Liver (tissue), 9 donors: ENCODE data around the gene PROK1. TPM values are rescaled to one million over a fixed set of nuclear protein-coding genes. Genes with fewer than 3 reads are reported as not detected.

Experiments
- DNase-seq: peaks from one replicate; pipeline ENCODE4 v3.0.0-alpha.2; 2017; ENCODE audit warnings: low spot score
- H3K27ac ChIP-seq, 2 donors: one replicate each; pipeline ENCODE4 v1.7.0; 2013; ENCODE audit warnings: inconsistent platforms in 2 of 2, low read length in 2 of 2, control low read depth in 1 of 2, low read depth in 1 of 2, mild to moderate bottlenecking in 1 of 2
- H3K27me3 ChIP-seq, 4 donors: one replicate each; pipeline versions ENCODE4 v1.6.1 to v1.7.0; 2013; ENCODE audit warnings: low read length in 3 of 4, inconsistent platforms in 1 of 4, mild to moderate bottlenecking in 1 of 4, moderate library complexity in 1 of 4; ENCODE audit not compliant: control insufficient read depth in 4 of 4, insufficient read depth in 4 of 4
- H3K36me3 ChIP-seq, 4 donors: one replicate each; pipeline versions ENCODE4 v1.6.1 to v1.7.0; 2013; ENCODE audit warnings: low read length in 3 of 4, mild to moderate bottlenecking in 3 of 4, low read depth in 1 of 4, moderate library complexity in 1 of 4; ENCODE audit not compliant: control insufficient read depth in 4 of 4, insufficient read depth in 3 of 4
- H3K4me1 ChIP-seq, 4 donors: one replicate each; pipeline versions ENCODE4 v1.6.1 to v1.7.0; 2013; ENCODE audit warnings: low read length in 3 of 4, mild to moderate bottlenecking in 3 of 4, moderate library complexity in 1 of 4; ENCODE audit not compliant: control insufficient read depth in 4 of 4, insufficient read depth in 4 of 4
- H3K4me3 ChIP-seq, 3 donors: one replicate each; pipeline versions ENCODE4 v1.6.1 to v1.7.0; 2013; ENCODE audit warnings: low read length in 3 of 3, control low read depth in 1 of 3, low read depth in 1 of 3, mild to moderate bottlenecking in 1 of 3
- H3K9ac ChIP-seq, 2 donors: one replicate each; pipeline ENCODE4 v1.7.0; 2013; ENCODE audit warnings: low read length in 2 of 2, mild to moderate bottlenecking in 2 of 2, moderate library complexity in 2 of 2, control low read depth in 1 of 2, low read depth in 1 of 2
- H3K9me3 ChIP-seq, 4 donors: one replicate each; pipeline versions ENCODE4 v1.6.1 to v1.7.0; 2013; ENCODE audit warnings: low read length in 3 of 4; ENCODE audit not compliant: control insufficient read depth in 4 of 4
- ATF3 ChIP-seq: IDR thresholded peaks from 2 replicates; pipeline ENCODE4 v1.6.1; 2016; ENCODE audit warnings: antibody characterized with exemption
- EGR1 ChIP-seq, 2 donors: IDR thresholded peaks; 2 replicates each; pipeline ENCODE4 v1.6.1; 2016 to 2018; ENCODE audit warnings: antibody characterized with exemption in 2 of 2, low read depth in 2 of 2
- FOXA1 ChIP-seq: IDR thresholded peaks from 2 replicates; pipeline ENCODE4 v1.6.1; 2016; ENCODE audit warnings: antibody characterized with exemption
- FOXA2 ChIP-seq: IDR thresholded peaks from 2 replicates; pipeline ENCODE4 v1.6.1; 2016; ENCODE audit warnings: antibody characterized with exemption
- GABPA ChIP-seq, 2 donors: IDR thresholded peaks in 1 of 2; conservative IDR thresholded peaks in 1 of 2; 2 replicates each; pipeline ENCODE4 v1.6.1; 2016; ENCODE audit warnings: antibody characterized with exemption in 2 of 2, mild to moderate bottlenecking in 1 of 2, moderate library complexity in 1 of 2
- HNF4A ChIP-seq, 2 donors: conservative IDR thresholded peaks; 2 replicates each; pipeline ENCODE4 v1.6.1; 2016; ENCODE audit warnings: antibody characterized with exemption in 2 of 2, mild to moderate bottlenecking in 2 of 2
- HNF4G ChIP-seq: IDR thresholded peaks from 2 replicates; pipeline ENCODE4 v1.6.1; 2016; ENCODE audit warnings: antibody characterized with exemption
- JUND ChIP-seq, 2 donors: IDR thresholded peaks; 2 replicates each; pipeline ENCODE4 v1.6.1; 2016; ENCODE audit warnings: antibody characterized with exemption in 2 of 2
- MAX ChIP-seq: IDR thresholded peaks from 2 replicates; pipeline ENCODE4 v1.6.1; 2016; ENCODE audit warnings: antibody characterized with exemption
- NR2F2 ChIP-seq: IDR thresholded peaks from 2 replicates; pipeline ENCODE4 v1.6.1; 2016; ENCODE audit warnings: antibody characterized with exemption
- RAD21 ChIP-seq, 2 donors: IDR thresholded peaks; 2 replicates each; pipeline ENCODE4 v1.6.1; 2016; ENCODE audit warnings: antibody characterized with exemption in 2 of 2, mild to moderate bottlenecking in 2 of 2
- RXRA ChIP-seq, 2 donors: IDR thresholded peaks; 2 replicates each; pipeline ENCODE4 v1.6.1; 2017 to 2018; ENCODE audit warnings: antibody characterized with exemption in 2 of 2, mild to moderate bottlenecking in 1 of 2
- SP1 ChIP-seq: IDR thresholded peaks from 2 replicates; pipeline ENCODE4 v1.6.1; 2018; ENCODE audit warnings: antibody characterized with exemption, mild to moderate bottlenecking
- TAF1 ChIP-seq: conservative IDR thresholded peaks from 2 replicates; pipeline ENCODE4 v1.6.1; 2016; ENCODE audit warnings: antibody characterized with exemption, mild to moderate bottlenecking
- WGBS: extraction: QIAGEN DNeasy Blood & Tissue Kit; methylation state at CpG from one replicate; pipeline ENCODE4 v1.1.7; 2013; 5-methylcytosine and 5-hydroxymethylcytosine counted together
- polyA plus RNA-seq, 2 donors: library from polyadenylated mRNA; stranded (reverse) in 1 of 2; unstranded in 1 of 2; fragments of 200-250 nt in 1 of 2; fragments of >200 nt in 1 of 2; fragmentation: Nextera tagmentation in 1 of 2; extraction: Ambion mirVana in 1 of 2; gene quantifications; one replicate each; pipeline versions ENCODE4 v1.2.1 to v1.2.3, GENCODE V29; 2013 to 2015
- total RNA-seq, 2 donors: library from RNA; depleted of rRNA; stranded (reverse); fragments of >200 nt; gene quantifications; one replicate each; pipeline ENCODE4 v1.2.3, GENCODE V29; 2014
- TF ChIP-seq, protein P1 (sequence below): IDR thresholded peaks from 2 replicates; pipeline ENCODE4 v1.6.1; 2016; ENCODE audit warnings: antibody characterized with exemption, mild to moderate bottlenecking
- TF ChIP-seq, protein P2 (sequence below): fragments of 150-350 bp; IDR thresholded peaks from 2 replicates; pipeline ENCODE4 v1.5.1; 2017; ENCODE audit warnings: improper control_type of control experiment, low read depth, low read length; ENCODE audit not compliant: missing input control
- donor health status: healthy.
- donor health status: healthy.
- donor health status: healthy.
- donor health status: healthy.
- donor health status: healthy.

Gene PROK1
- total and polyA plus RNA-seq, 4 donors = 0.03 TPM; not detected in 3

GRCh38 chr1:110462964-110463363, 12.0 kb downstream of the PROK1 start (continued):
- TF ChIP-seq, protein P1, sequence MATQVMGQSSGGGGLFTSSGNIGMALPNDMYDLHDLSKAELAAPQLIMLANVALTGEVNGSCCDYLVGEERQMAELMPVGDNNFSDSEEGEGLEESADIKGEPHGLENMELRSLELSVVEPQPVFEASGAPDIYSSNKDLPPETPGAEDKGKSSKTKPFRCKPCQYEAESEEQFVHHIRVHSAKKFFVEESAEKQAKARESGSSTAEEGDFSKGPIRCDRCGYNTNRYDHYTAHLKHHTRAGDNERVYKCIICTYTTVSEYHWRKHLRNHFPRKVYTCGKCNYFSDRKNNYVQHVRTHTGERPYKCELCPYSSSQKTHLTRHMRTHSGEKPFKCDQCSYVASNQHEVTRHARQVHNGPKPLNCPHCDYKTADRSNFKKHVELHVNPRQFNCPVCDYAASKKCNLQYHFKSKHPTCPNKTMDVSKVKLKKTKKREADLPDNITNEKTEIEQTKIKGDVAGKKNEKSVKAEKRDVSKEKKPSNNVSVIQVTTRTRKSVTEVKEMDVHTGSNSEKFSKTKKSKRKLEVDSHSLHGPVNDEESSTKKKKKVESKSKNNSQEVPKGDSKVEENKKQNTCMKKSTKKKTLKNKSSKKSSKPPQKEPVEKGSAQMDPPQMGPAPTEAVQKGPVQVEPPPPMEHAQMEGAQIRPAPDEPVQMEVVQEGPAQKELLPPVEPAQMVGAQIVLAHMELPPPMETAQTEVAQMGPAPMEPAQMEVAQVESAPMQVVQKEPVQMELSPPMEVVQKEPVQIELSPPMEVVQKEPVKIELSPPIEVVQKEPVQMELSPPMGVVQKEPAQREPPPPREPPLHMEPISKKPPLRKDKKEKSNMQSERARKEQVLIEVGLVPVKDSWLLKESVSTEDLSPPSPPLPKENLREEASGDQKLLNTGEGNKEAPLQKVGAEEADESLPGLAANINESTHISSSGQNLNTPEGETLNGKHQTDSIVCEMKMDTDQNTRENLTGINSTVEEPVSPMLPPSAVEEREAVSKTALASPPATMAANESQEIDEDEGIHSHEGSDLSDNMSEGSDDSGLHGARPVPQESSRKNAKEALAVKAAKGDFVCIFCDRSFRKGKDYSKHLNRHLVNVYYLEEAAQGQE = no peak
- TF ChIP-seq GABPA (IDR thresholded peaks at IDR 0.05 in 1 of 2, conservative IDR thresholded peaks at IDR 0.05 in 1 of 2) (no peak), TAF1 (no peak), EGR1 (IDR thresholded peaks at IDR 0.05; ENCODE audit: low read depth in 2 of 2) (no peak), SP1 (no peak)

GRCh38 chr1:110463725-110464124, 12.8 kb downstream of the PROK1 start:
- Histone ChIP-seq H3K9ac (no peak overlapping the region), H3K4me1 (no peaks in the 10 kb centered on the region), H3K27me3 (no peaks in the 10 kb centered on the region), H3K36me3 (no peaks in the 10 kb centered on the region), H3K27ac (no peak overlapping the region), H3K4me3 (no peak overlapping the region), H3K9me3 (no peaks in the 10 kb centered on the region)
- no peak for DNase-seq
- 89% methylated on average over 9 of the region's 9 CpGs for WGBS
- TF ChIP-seq ATF3 (no peak), SP1 (no peak), MAX (no peak), TAF1 (no peak), HNF4A (conservative IDR thresholded peaks at IDR 0.05) (no peak), HNF4G (no peak), NR2F2 (no peak), JUND (IDR thresholded peaks at IDR 0.05) (no peak), FOXA2 (no peak), EGR1 (IDR thresholded peaks at IDR 0.05; ENCODE audit: low read depth in 2 of 2) (no peak), FOXA1 (no peak)

- 91% methylated on average over 2 of the region's 2 CpGs for WGBS
- Histone ChIP-seq H3K36me3 (no peaks in the 10 kb centered on the region), H3K4me1 (no peaks in the 10 kb centered on the region), H3K27me3 (no peaks in the 10 kb centered on the region), H3K9me3 (no peaks in the 10 kb centered on the region), H3K9ac (no peak overlapping the region), H3K4me3 (no peak overlapping the region), H3K27ac (no peak overlapping the region)
- no peak for DNase-seq
- TF ChIP-seq TAF1 (no peak), HNF4A (conservative IDR thresholded peaks at IDR 0.05) (no peak), HNF4G (no peak), NR2F2 (no peak), RAD21 (IDR thresholded peaks at IDR 0.05) (no peak), EGR1 (IDR thresholded peaks at IDR 0.05; ENCODE audit: low read depth in 2 of 2) (no peak), JUND (IDR thresholded peaks at IDR 0.05) (no peak), FOXA1 (no peak), RXRA (IDR thresholded peaks at IDR 0.05) (no peak)
- TF ChIP-seq, protein P1 = no peak
- TF ChIP-seq, protein P2, sequence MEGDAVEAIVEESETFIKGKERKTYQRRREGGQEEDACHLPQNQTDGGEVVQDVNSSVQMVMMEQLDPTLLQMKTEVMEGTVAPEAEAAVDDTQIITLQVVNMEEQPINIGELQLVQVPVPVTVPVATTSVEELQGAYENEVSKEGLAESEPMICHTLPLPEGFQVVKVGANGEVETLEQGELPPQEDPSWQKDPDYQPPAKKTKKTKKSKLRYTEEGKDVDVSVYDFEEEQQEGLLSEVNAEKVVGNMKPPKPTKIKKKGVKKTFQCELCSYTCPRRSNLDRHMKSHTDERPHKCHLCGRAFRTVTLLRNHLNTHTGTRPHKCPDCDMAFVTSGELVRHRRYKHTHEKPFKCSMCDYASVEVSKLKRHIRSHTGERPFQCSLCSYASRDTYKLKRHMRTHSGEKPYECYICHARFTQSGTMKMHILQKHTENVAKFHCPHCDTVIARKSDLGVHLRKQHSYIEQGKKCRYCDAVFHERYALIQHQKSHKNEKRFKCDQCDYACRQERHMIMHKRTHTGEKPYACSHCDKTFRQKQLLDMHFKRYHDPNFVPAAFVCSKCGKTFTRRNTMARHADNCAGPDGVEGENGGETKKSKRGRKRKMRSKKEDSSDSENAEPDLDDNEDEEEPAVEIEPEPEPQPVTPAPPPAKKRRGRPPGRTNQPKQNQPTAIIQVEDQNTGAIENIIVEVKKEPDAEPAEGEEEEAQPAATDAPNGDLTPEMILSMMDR = no peak
Measured at GRCh38 chr1:110464340-110464739, 13.4 kb downstream of the PROK1 start.
